ENCODE data around the gene CCDC102A.

Gene CCDC102A

DNA sequence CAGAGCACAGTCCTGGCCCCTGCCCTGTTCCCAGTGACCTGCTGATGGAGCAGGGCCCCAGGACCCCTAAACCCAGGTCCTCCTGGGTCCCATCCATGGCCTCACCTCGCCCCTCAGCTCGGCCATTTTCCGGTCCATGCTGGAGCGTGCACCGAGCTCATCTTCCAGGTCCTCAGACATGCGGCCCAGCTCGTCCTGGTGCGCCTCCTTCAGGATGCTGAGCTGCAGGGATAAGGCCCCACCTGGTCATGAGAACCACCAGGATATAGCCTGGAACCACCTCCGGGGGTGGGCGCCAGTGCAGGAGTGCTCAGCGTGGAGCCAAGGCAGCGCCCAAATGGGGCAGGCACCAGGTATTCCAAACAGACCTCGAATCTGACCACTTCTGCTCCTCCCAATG lies 17.9 kb downstream of the CCDC102A start:
- TF ChIP-seq, protein P1, sequence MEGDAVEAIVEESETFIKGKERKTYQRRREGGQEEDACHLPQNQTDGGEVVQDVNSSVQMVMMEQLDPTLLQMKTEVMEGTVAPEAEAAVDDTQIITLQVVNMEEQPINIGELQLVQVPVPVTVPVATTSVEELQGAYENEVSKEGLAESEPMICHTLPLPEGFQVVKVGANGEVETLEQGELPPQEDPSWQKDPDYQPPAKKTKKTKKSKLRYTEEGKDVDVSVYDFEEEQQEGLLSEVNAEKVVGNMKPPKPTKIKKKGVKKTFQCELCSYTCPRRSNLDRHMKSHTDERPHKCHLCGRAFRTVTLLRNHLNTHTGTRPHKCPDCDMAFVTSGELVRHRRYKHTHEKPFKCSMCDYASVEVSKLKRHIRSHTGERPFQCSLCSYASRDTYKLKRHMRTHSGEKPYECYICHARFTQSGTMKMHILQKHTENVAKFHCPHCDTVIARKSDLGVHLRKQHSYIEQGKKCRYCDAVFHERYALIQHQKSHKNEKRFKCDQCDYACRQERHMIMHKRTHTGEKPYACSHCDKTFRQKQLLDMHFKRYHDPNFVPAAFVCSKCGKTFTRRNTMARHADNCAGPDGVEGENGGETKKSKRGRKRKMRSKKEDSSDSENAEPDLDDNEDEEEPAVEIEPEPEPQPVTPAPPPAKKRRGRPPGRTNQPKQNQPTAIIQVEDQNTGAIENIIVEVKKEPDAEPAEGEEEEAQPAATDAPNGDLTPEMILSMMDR (IDR thresholded peaks at IDR 0.05): no peak

DNA sequence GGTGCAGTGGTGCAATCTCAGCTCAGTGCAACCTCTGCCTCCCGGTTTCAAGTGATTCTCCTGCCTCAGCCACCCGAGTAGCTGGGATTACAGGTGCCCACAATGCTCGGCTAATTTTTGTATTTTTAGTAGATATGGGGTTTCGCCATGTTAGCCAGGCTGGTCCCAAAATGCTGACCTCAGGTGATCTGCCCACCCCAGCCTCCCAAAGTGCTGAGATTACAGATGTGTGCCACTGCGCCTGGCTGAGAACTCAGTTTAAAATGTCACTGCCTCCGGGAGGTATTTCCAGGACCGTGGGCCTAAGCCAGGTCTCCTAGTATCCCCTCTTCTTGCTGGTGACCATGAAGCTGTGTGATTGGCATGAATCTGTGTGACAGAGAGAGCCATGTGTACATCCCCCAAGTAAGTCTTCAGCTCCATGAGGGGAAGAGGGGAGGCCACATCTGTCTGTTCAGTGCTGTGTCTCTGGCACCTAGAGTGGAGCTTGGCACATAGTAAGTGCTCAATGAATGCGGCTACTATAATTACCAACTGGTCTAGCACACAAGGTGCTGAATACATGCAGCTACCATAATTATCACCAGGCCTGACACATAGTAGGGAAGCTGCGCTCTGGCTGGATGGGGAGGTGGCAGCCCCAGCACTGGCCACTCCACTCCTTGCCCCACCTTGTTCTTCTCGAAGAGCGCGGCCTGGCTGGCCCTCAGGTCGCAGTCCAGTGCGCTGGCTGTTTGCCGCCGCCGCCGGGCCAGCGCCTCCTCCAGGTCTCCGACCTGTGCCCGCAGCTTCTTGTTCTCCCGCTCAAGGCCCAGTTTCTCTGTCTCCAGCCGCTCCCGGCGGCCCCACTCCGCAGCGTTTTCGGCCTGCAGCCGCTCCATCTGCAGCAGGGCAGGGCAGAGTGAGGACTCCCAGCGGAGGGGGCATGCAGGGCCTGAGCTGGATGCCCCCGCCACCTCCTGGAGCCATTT lies 18.7 kb downstream of the CCDC102A start:
- TF ChIP-seq, protein P1 (IDR thresholded peaks at IDR 0.05): no peak

DNA sequence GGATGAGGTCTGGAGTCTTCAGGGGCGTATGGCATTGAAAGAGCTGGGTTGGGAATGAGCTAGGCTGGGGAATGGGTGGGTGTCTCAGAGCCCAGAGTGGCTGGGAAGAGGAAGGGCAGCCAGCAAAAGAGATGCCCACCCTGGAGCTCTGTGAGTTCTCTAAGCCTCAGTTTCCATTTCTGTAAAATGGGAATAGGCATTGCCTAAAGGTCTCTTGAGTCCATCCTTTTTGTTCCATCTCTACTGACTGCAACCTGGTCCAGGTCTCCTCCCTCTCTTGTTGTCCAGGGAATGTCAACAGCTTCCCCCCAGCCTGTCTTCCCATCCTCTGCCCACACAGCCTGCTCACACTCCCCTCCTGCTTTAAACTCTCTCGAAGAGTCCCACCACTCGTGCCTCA lies 19.6 kb downstream of the CCDC102A start:
- TF ChIP-seq, protein P1 (IDR thresholded peaks at IDR 0.05): no peak

DNA sequence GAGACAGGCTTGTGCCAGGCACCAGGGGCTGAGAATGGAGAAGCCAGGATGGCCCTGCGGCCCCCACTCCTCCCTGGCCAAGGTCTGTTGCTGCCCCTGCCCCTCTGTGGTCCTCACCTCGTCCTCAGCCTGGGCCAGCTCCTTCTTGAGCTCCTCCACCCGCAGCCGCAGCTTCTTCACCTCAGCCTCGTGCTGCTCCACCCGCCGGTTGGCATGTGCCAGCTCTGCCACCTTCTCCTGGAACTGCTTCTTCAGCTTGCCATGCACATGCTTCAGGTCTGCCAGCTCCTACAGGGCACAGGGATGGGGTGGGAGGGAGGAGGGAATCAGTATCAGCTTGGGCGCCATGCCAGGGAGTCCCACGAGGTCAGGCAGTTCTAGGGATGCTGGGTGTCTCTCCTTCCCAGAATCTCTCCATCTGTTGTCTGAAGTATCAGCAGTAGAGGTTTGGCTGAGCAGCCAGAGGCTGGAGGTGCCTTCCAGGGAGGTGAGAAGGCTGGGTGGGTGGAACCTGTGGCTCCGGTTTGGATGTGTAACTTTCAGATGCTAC lies 20.1 kb downstream of the CCDC102A start:
- TF ChIP-seq, protein P1 (IDR thresholded peaks at IDR 0.05): no peak

DNA sequence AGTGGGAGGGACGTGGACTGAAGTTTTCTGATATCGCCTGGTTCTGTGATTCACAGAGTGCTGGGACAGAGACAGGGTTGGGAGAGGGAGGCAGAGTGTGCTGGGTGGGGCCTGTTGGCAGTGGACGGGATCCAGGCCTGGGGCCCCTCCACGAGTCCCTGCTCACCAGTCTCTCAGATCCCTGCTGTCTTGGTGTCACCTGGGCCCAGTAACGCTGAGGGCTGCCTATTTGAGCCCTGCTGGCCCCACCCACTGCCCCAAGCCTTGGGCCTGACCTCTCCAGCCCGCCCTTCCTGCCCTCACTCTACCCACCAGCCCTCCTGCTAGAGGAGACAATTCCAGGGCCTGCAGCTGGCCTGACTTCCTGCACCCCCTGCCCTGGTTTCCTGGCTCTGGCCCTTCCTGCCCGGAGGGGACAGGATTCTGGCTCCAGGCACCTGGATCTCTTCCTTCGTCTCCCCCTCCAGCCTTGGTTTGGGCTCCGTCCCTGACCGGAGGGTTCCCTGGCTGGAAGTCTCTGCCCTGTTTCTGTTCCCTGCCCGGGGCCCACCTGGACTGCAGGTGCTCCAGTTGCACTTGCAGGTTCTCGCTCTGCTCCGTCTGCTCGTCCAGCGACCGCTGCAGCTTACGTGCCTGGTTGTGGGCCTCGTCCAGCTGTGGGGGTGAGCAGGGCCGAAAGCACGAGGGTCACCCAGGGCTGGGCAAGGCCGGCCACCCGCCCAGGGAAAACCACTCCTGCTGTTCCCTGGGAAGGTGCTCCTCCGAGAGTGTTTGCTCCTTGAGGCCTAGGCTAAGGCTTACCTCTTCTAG lies 21.4 kb downstream of the CCDC102A start:
- TF ChIP-seq, protein P1 (IDR thresholded peaks at IDR 0.05): no peak

DNA sequence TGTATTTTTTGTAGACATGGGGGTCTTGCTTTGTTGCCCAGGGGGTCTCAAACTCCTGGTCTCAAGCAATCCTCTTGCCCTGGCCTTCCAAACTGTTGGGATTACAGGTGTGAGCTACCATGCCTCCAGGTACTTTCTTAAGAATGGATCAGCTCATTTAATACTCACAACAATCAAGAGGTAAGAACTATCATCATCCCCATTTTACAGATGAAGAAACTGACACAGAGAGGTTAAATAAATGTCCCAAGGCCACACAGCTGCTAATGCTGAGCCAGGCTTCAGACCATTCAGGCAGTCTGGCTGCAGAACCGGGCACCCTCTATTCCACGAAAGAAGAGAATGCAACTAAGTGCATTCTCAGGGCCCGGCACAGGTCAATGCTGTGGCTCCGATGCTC lies 22.0 kb downstream of the CCDC102A start:
- TF ChIP-seq, protein P1 (IDR thresholded peaks at IDR 0.05): no peak

DNA sequence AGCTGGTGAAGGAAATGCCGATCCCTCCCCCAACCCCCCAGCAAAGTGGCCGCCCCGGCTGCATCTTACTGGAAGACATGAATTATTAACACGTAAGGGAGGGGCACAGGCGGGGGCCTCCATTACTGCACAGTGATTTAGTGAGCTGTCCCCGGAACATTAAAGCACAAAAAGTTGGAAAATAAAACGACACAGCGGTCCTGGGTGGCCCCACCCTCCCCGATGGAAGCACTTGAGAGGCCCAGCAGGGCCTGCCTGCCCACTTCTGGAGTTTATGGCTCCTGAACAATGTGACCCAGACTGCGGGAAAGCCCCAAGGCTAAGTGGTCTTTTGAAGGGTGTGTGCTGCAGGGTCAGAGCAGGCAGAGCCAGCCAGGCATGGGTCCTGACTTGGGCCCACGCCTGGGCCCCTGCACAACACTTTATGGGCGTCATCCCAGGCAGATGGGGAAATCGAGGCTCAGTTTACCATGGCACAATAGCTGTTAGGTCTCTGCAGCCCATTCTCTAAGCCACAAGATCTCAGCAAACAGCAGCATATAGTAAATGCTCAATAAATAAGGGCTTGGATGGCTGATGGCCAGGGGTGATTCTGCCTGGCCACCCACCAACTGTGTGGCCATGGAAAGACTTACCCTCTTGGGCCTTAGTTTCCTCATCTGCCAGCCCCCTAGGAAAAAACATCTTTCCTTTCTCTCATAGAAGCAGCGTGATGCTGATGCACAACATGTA lies 22.8 kb downstream of the CCDC102A start:
- TF ChIP-seq, protein P1 (IDR thresholded peaks at IDR 0.05): no peak

All from LNCAP (cell line).